GM18517 (cell line): ENCODE data around the gene DTD1.
"Not testable (repeated sequence)": the region's sequence is repeated elsewhere in the genome, so short reads cannot be mapped to it uniquely, and the experiment has no call there.

ENCODE experiments used
- ATAC-seq: cut with Tn5 transposase; IDR thresholded peaks from one replicate; pipeline ENCODE4 v1.9.1; 2021; ENCODE audit warnings: mild to moderate bottlenecking, moderate library complexity; ENCODE audit not compliant: unreplicated experiment

Gene DTD1

DNA sequence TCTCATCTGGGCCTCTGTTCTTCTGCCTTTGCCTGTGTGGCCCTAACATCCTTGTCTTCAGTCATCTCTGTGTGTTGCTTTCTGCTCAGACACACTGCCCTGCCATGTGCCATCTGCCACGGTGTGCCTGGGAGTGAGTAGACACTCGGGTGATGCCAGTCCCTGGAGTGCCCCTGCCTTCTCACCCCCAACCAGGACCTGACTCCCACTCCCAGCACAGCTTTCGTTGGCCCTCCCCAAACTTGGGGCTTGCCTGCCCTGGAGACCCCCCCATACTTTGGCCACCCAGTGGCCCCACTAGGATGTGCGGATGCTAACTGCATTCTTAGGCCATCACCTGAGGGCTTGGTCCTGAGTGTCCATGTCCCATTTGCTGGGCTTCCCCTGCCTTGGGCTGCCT lies 149.3 kb downstream of the DTD1 start:
- ATAC-seq = no peak

DNA sequence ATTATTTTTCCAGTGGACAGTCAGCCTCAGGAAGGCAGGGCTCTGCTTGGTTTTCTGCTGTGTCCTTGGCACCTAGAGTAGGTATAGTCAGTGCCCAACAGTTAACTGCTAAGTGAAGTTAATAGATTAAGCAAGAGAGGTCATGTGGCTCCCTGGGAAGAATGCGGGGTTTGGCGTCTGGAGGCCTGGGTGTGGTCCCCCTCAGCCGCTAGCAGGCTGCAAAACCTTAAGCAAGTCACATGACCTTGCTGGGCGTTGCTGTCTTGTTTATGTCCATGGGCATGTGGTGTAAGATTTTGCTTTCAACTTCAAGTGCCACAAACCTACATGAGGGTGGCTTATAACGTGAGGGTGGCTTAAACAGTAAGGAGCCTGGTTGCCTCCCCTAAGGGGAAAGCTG lies 150.2 kb downstream of the DTD1 start:
- ATAC-seq = no peak

GRCh38 chr20:18738888-18739287 lies 151.0 kb downstream of the DTD1 start:
- no peak for ATAC-seq

DNA sequence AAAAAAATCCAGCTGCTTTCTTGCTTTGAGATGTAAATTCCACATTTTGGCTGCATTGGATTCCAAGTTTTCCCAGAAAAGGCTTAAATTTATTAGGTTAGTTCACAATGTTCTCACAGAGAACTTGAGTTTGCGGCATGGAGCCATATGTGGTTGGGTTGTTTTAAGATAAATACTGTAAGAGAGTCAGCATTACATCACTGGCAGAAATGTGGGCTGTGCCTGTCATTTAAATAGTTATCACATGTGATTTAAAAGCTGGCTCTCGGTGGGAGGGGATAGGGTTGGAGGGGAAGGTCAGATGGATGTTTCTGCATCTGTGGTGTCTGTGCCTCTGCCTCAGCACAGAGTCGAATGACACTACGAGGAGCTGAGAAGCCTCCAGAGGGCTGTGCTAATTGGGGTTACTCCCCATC lies 151.9 kb downstream of the DTD1 start:
- ATAC-seq = no peak

GRCh38 chr20:18740726-18741125 lies 152.9 kb downstream of the DTD1 start:
- no peak for ATAC-seq

- ATAC-seq = no peak
Measured at GRCh38 chr20:18742841-18743240, 155.0 kb downstream of the DTD1 start.

GRCh38 chr20:18743665-18744440 lies 156.0 kb downstream of the DTD1 start:
- no peak for ATAC-seq

GRCh38 chr20:18747090-18747489 lies 159.2 kb downstream of the DTD1 start:
- no peak for ATAC-seq

GRCh38 chr20:18748987-18749386 lies 161.1 kb downstream of the DTD1 start:
- ATAC-seq = no peak

GRCh38 chr20:18749528-18749927 lies 161.7 kb downstream of the DTD1 start:
- no peak for ATAC-seq

- ATAC-seq = no peak
Measured at GRCh38 chr20:18750735-18751134, 162.9 kb downstream of the DTD1 start.

- ATAC-seq = peak; percentile 100
Measured at GRCh38 chr20:18754030-18754652, 166.3 kb downstream of the DTD1 start.

DNA sequence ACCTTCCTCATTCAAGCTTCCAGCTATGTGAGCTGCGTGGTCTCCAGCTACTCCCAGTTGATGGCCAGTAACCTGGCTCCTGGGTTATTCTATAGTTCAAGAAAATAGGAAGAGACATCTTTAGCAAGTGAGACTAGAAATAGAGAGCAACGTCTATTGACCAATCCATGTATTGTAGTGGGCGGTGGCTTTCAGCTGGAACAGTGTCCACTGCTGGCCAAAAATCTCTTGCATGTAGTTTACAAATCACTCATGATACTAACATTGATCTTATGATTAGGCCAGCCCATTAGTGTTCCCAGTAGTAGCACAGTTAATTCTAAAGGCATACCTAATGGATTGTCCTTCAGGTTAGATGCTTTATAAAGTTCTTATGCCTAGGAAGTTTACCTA lies 166.8 kb downstream of the DTD1 start:
- ATAC-seq = no peak

DNA sequence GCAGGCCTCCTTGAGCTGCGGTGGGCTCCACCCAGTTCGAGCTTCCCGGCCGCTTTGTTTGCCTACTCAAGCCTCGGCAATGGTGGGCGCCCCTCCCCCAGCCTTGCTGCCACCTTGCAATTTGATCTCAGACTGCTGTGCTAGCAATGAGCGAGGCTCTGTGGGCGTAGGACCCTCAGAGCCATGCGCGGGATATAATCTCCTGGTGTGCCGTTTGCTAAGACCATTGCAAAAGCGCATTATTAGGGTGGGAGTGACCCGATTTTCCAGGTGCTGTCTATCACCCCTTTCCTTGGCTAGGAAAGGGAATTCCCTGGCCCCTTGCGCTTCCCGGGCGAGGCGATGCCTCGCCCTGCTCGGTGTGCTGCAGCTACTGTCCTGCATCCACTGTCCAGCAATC lies 173.0 kb downstream of the DTD1 start:
- ATAC-seq = not testable (repeated sequence)

GRCh38 chr20:18767676-18768075 lies 179.8 kb downstream of the DTD1 start:
- ATAC-seq = no peak

- ATAC-seq = no peak
Measured at GRCh38 chr20:18773566-18773965, 185.7 kb downstream of the DTD1 start.

GRCh38 chr20:18774207-18774606 lies 186.4 kb downstream of the DTD1 start:
- no peak for ATAC-seq

GRCh38 chr20:18775633-18776032 lies 187.8 kb downstream of the DTD1 start:
- ATAC-seq = no peak

- ATAC-seq = no peak
Measured at GRCh38 chr20:18778690-18779392, 191.0 kb downstream of the DTD1 start.

DNA sequence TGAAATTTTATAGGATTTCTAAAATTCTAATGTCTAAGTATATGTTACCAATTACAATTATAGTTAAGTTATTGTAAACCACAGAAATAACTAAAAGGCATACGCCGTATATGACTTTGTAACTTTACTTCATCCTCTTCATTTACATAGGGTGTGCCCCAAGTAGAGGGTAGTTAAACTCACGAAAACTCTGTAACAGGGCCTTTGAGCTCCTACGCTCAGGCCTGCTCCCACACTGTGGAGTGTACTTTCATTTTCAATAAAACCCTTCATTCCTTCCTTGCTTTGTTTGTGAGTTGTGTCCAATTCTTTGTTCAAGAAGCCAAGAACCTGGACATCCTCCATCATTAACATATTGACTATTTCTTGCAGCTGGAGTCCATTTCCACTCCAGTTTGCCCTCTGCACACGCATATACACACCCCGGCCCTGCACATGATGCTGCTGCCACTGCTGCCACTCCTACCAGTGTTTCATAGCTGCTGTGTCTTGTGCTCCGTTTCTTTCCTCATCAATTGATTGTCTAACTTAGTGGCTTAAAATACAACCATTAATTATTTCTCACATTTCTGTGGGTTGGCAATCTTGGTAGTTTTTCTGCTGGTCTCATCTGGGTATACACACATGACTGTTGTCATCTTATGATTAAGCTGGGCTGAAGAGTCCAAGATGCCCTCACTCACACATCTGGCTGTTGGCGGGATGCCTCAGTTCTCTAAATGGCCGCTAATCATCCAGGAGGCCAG lies 192.7 kb downstream of the DTD1 start:
- ATAC-seq = no peak

DNA sequence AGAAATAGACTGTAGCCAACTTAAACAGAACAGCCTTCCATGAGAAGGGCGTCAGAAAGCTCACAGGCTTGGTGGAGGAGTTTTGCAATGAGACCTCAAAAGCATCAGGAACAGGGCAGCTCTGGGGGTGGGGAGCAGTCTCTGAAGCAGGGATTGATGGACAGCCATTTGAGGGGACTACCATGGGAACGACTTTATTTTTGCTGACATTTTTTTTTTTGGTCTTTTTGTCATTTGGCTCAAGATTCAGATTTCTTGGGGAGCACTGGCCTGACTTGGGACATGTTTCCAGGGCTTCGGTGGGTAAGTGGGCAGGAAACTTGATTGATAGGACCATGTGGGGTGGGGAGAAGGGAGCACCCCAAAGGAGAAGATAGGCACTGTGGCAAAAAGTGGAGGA lies 193.7 kb downstream of the DTD1 start:
- ATAC-seq = no peak
